Kidney epithelial cell (primary cell): ENCODE data around the gene ARID3C. TPM values are rescaled to one million over a fixed set of nuclear protein-coding genes. Genes with fewer than 3 reads are reported as not detected.

Experiments used
- DNase-seq: peaks from one replicate; pipeline ENCODE4 v3.0.0-alpha.2; 2010; ENCODE audit warnings: low read depth
- H3K27me3 ChIP-seq: 2 replicates; pipeline ENCODE4 v1.6.0; 2011; ENCODE audit warnings: low read length; ENCODE audit not compliant: control insufficient read depth, insufficient read depth
- H3K36me3 ChIP-seq: 2 replicates; pipeline ENCODE4 v1.5.1; 2011; ENCODE audit warnings: low read length; ENCODE audit not compliant: control insufficient read depth, insufficient read depth
- H3K4me3 ChIP-seq: 2 replicates; pipeline ENCODE4 v1.5.1; 2011; ENCODE audit warnings: low read depth, mild to moderate bottlenecking, control low read depth, low read length
- CTCF ChIP-seq: IDR thresholded peaks from 2 replicates; pipeline ENCODE4 v1.5.1; 2011; ENCODE audit warnings: mild to moderate bottlenecking, moderate library complexity, low read length, control low read depth, inconsistent platforms; ENCODE audit not compliant: insufficient read depth, poor library complexity, severe bottlenecking
- total RNA-seq: library from RNA; depleted of rRNA; stranded (reverse); fragments of >200 nt; gene quantifications from 2 replicates; pipeline ENCODE4 v1.2.3, GENCODE V29; 2015

The ARID3C gene
- total RNA-seq, 1 donor from 2014 or later, result 1.0 TPM

GRCh38 chr9:34615132-34615531, 13.7 kb downstream of the ARID3C start:
- H3K36me3 ChIP-seq, result no peaks in the 10 kb centered on the region

DNA sequence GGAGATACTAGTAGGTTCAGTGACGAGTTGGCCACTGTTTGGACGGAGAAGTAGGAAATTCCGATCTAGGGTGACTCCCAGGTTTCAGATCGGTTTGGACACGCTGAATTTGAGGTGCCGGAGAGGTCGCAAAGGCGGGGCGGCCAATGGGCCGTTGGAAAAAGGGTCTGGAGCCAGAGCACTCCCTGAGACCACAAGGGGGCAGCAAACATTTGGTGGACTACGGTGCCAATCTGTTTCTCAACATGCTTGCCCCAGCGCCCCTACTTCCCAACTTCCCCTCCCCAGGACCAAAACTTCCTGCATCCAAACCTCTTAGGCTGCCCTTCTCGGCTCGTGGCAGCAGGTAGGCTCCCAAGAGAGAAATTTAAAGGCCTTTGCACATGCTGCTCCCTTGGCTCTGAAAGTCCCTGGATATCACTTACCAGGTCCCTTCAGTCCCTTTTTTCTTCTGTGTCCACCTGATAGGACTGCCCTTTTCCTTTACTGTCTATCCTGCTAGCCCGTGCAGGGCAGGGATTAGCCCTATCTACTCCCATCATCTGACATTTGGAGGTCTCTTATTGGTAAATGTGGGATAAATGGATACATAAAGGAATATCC, 16.0 kb downstream of the ARID3C start:
- peak; percentile 82 for TF ChIP-seq CTCF
- H3K27me3 ChIP-seq, result no peaks in the 10 kb centered on the region
- H3K4me3 ChIP-seq, result peak overlapping the region; percentile 92
- H3K36me3 ChIP-seq, result no peaks in the 10 kb centered on the region
- no peak for DNase-seq

More at GRCh38 chr9:34615132-34615531, 13.7 kb downstream of the ARID3C start:
- Histone ChIP-seq H3K4me3 (no peak overlapping the region), H3K27me3 (no peaks in the 10 kb centered on the region)
- no peak for DNase-seq
- TF ChIP-seq CTCF, result no peak

- DNase-seq, result no peak
- H3K4me3 ChIP-seq, result peak within 1 kb of the TSS; percentile 92
- no peak for TF ChIP-seq CTCF
- peaks cover 3% of the 10 kb centered on the region for H3K27me3 ChIP-seq
- H3K36me3 ChIP-seq, result no peaks in the 10 kb centered on the region
These were observed 16.8 kb downstream of the ARID3C start, which contains the start of gene RPP25L for GRCh38 chr9:34611811-34612787. RPP25L (minus strand) TSS chr9:34612097; CDS start chr9:34611296, 801 bp downstream.

- no peak for TF ChIP-seq CTCF
- DNase-seq, result no peak
- H3K27me3 ChIP-seq, result peaks cover 3% of the 10 kb centered on the region
- H3K36me3 ChIP-seq, result no peaks in the 10 kb centered on the region
- H3K4me3 ChIP-seq, result peak overlapping the region; percentile 92
These were observed 17.5 kb downstream of the ARID3C start for GRCh38 chr9:34611251-34611810.

DNA sequence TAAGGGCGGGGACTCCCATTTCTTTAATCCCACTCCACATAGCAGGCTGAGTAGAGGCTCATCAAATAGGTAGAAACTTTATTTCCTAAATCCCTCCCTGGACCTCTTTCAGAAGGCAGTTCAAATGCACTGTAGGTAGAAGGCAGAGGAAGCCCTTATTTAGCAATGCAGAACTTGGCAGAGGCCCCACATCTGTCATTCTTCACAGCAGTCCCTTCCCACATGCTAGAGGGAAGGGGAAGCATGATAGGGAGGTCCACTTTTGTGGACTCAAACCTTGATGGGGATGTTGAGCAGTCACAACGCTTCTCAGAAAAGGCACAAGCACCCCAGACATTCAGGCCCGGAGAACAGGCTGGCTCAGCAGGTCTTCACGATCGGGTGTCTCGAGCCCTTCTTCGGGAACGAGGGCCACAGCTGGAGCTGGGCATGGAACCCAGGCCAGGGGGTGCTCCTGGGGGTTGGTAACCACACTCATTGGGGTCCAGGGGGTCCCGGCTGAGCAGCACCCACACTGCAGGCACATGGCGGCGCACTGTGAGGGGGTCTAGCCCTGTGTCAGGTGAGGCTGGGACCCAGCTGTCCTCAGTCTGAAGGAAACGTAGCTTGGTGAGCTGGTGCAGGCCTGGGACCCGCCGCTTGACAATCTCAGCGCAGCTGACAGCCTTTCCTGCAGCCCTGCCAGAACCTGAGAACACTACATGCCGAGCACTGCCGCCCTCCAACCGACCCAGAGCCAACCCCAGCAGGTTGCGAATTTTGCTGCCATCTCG, 18.2 kb downstream of the ARID3C start:
- TF ChIP-seq CTCF, result no peak
- Histone ChIP-seq H3K27me3 (peaks cover 3% of the 10 kb centered on the region), H3K4me3 (no peak overlapping the region), H3K36me3 (no peaks in the 10 kb centered on the region)
- no peak for DNase-seq
